H1 (cell line): Measurements from ENCODE around the gene ZRANB3. TPM values are rescaled to one million over a fixed set of nuclear protein-coding genes. Genes with fewer than 3 reads are reported as not detected.

Experiments used
- CTCF ChIA-PET: fragments of 300-600 bp; sonication (Branson Sonifier 250); formaldehyde crosslinking; loops from one replicate; lab custom pipeline; 2021; ENCODE audit not compliant: partially characterized antibody; lab: Charles Lee
- POLR2A ChIA-PET: fragments of 300-600 bp; sonication (Branson Sonifier 250); formaldehyde crosslinking; loops from one replicate; lab custom pipeline; 2021; ENCODE audit warnings: inconsistent platforms; ENCODE audit not compliant: partially characterized antibody; lab: Charles Lee
- DNase-seq, 2 experiments: peaks; one replicate each; pipeline versions ENCODE4 v3.0.0 to v3.0.0-alpha.2; 2010 to 2022; ENCODE audit warnings: low spot score in 2 of 2, low read depth in 1 of 2, mixed read lengths in 1 of 2
- FAIRE-seq: peaks from 2 replicates; lab custom pipeline; 2011; peaks lifted over from hg19 to GRCh38; lab: Jason Lieb, UNC
- H2AFZ ChIP-seq: 2 replicates; pipeline ENCODE4 v1.8.1; 2012; ENCODE audit warnings: low read length, inconsistent platforms
- H2AK5ac ChIP-seq: 2 replicates; pipeline ENCODE4 v1.6.1; 2013; ENCODE audit warnings: low read depth, low read length
- H2BK120ac ChIP-seq: replicated peaks from 2 replicates; pipeline ENCODE3; 2013; ENCODE audit warnings: low read depth, low read length, inconsistent platforms
- H2BK12ac ChIP-seq: 2 replicates; pipeline ENCODE4 v1.6.1; 2013; ENCODE audit warnings: low read depth, low read length
- H2BK15ac ChIP-seq: 2 replicates; pipeline ENCODE4 v1.6.1; 2013; ENCODE audit warnings: low read length
- H2BK20ac ChIP-seq: 2 replicates; pipeline ENCODE4 v1.6.1; 2013; ENCODE audit warnings: low read length
- H2BK5ac ChIP-seq: 2 replicates; pipeline ENCODE4 v1.6.1; 2013; ENCODE audit warnings: low read depth, low read length
- H3K14ac ChIP-seq: 2 replicates; pipeline ENCODE4 v1.6.1; 2013; ENCODE audit warnings: inconsistent platforms; ENCODE audit not compliant: insufficient read length
- H3K18ac ChIP-seq: 2 replicates; pipeline ENCODE4 v1.6.1; 2013; ENCODE audit warnings: low read length; ENCODE audit errors: extremely low read depth
- H3K23ac ChIP-seq: 2 replicates; pipeline ENCODE4 v1.6.1; 2013; ENCODE audit warnings: inconsistent platforms; ENCODE audit not compliant: insufficient read length
- H3K23me2 ChIP-seq: 2 replicates; pipeline ENCODE4 v1.6.1; 2013; ENCODE audit warnings: low read depth, low read length
- H3K27ac ChIP-seq: 2 replicates; pipeline ENCODE4 v1.6.1; 2011; ENCODE audit warnings: low read depth, low read length, inconsistent platforms
- H3K27me3 ChIP-seq, 4 experiments: replicated peaks in 1 of 4; 1 replicate in 1 of 4; 2 replicates in 3 of 4; pipeline versions ENCODE4 v1.6.1 to v1.8.1; 2011 to 2013; ENCODE audit warnings: low read length in 3 of 4, mild to moderate bottlenecking in 3 of 4, inconsistent platforms in 2 of 4, mixed read lengths in 2 of 4, moderate library complexity in 1 of 4; ENCODE audit not compliant: control insufficient read depth in 3 of 4, insufficient read depth in 3 of 4; ENCODE audit errors: extremely low read depth in 1 of 4
- H3K36me3 ChIP-seq, 4 experiments: 2 replicates each; pipeline versions ENCODE4 v1.6.1 to v1.8.1; 2011 to 2013; ENCODE audit warnings: mild to moderate bottlenecking in 4 of 4, low read length in 3 of 4, moderate library complexity in 2 of 4, control low read depth in 1 of 4, inconsistent platforms in 1 of 4; ENCODE audit not compliant: insufficient read depth in 4 of 4, control insufficient read depth in 2 of 4
- H3K4ac ChIP-seq: replicated peaks from 2 replicates; pipeline ENCODE3; 2013; ENCODE audit warnings: low read length, low read depth, mixed read lengths, inconsistent platforms; ENCODE audit not compliant: insufficient read length
- H3K4me1 ChIP-seq, 4 experiments: replicated peaks in 1 of 4; 1 replicate in 1 of 4; 2 replicates in 3 of 4; pipeline versions ENCODE4 v1.6.1 to v1.8.1; 2011 to 2013; ENCODE audit warnings: low read length in 3 of 4, inconsistent platforms in 2 of 4, mixed read lengths in 1 of 4; ENCODE audit not compliant: insufficient read depth in 4 of 4, control insufficient read depth in 3 of 4
- H3K4me2 ChIP-seq, 2 experiments: 2 replicates each; pipeline versions ENCODE4 v1.6.1 to v1.8.1; 2011 to 2013; ENCODE audit warnings: low read depth in 2 of 2, low read length in 2 of 2, control low read depth in 1 of 2, inconsistent platforms in 1 of 2, mild to moderate bottlenecking in 1 of 2; ENCODE audit not compliant: insufficient read depth in 1 of 2
- H3K4me3 ChIP-seq, 4 experiments: fragments of 200-600, 300-600 bp in 1 of 4; sonication (generic), shearing (Covaris generic), sonication (Bioruptor Twin) in 1 of 4; 2 replicates each; pipeline versions ENCODE4 v1.5.1 to v1.8.1; 2011 to 2016; ENCODE audit warnings: low read length in 4 of 4, low read depth in 3 of 4, control low read depth in 2 of 4, inconsistent platforms in 2 of 4, mild to moderate bottlenecking in 2 of 4, mixed read lengths in 1 of 4, moderate library complexity in 1 of 4; ENCODE audit not compliant: insufficient read depth in 2 of 4; ENCODE audit errors: extremely low read depth in 1 of 4
- H3K56ac ChIP-seq: replicated peaks from 2 replicates; pipeline ENCODE3; 2013; ENCODE audit warnings: low read depth, mild to moderate bottlenecking, mixed read lengths, low read length, inconsistent platforms; ENCODE audit not compliant: insufficient read length
- H3K79me1 ChIP-seq: 2 replicates; pipeline ENCODE4 v1.6.1; 2013; ENCODE audit warnings: low read depth, low read length, control low read depth
- H3K79me2 ChIP-seq, 2 experiments: 2 replicates each; pipeline versions ENCODE4 v1.6.1 to v1.8.1; 2012 to 2013; ENCODE audit warnings: low read length in 2 of 2, mild to moderate bottlenecking in 2 of 2, inconsistent platforms in 1 of 2; ENCODE audit not compliant: insufficient read depth in 2 of 2, control insufficient read depth in 1 of 2
- H3K9ac ChIP-seq, 4 experiments: replicated peaks in 1 of 4; 1 replicate in 1 of 4; 2 replicates in 3 of 4; pipeline versions ENCODE4 v1.6.1 to v1.8.1; 2011 to 2013; ENCODE audit warnings: low read depth in 3 of 4, low read length in 3 of 4, control low read depth in 2 of 4, mild to moderate bottlenecking in 2 of 4, moderate library complexity in 2 of 4, inconsistent platforms in 1 of 4; ENCODE audit errors: extremely low read depth in 1 of 4
- H3K9me3 ChIP-seq, 2 experiments: 2 replicates each; pipeline versions ENCODE4 v1.6.1 to v1.8.1; 2012 to 2013; ENCODE audit warnings: mild to moderate bottlenecking in 2 of 2, moderate library complexity in 2 of 2, control low read depth in 1 of 2, inconsistent platforms in 1 of 2, low read depth in 1 of 2, low read length in 1 of 2, mixed read lengths in 1 of 2; ENCODE audit not compliant: insufficient read depth in 2 of 2
- H4K20me1 ChIP-seq, 2 experiments: replicated peaks in 1 of 2; 2 replicates each; pipeline versions ENCODE3 to v1.8.1; 2011 to 2013; ENCODE audit warnings: inconsistent platforms in 2 of 2, low read length in 2 of 2, mild to moderate bottlenecking in 1 of 2; ENCODE audit not compliant: insufficient read depth in 2 of 2, control insufficient read depth in 1 of 2
- H4K5ac ChIP-seq: 2 replicates; pipeline ENCODE4 v1.6.1; 2013; ENCODE audit warnings: low read length, low read depth, mixed read lengths, inconsistent platforms; ENCODE audit not compliant: insufficient read length
- H4K8ac ChIP-seq: 2 replicates; pipeline ENCODE4 v1.8.0; 2013; ENCODE audit warnings: mild to moderate bottlenecking, moderate library complexity, low read length, inconsistent platforms; ENCODE audit not compliant: insufficient read depth; ENCODE audit errors: extremely low read depth
- H4K91ac ChIP-seq: replicated peaks from 2 replicates; pipeline ENCODE3; 2013; ENCODE audit warnings: low read length, mixed read lengths, inconsistent platforms; ENCODE audit not compliant: insufficient read length
- ASH2L ChIP-seq: fragments of 200-600, 300-600 bp; sonication (generic); IDR thresholded peaks from one replicate; pipeline ENCODE4 v1.7.1; 2017; ENCODE audit warnings: low read length
- BACH1 ChIP-seq: IDR thresholded peaks from 2 replicates; pipeline ENCODE4 v1.6.1; 2012; ENCODE audit warnings: low read length, improper control_type of control experiment
- BCL11A ChIP-seq, 2 experiments: IDR thresholded peaks; one replicate each; pipeline ENCODE4 v1.6.1; 2011; ENCODE audit warnings: low read depth in 2 of 2, low read length in 2 of 2, mild to moderate bottlenecking in 2 of 2
- CHD1 ChIP-seq: IDR thresholded peaks from 2 replicates; pipeline ENCODE4 v1.6.1; 2012; ENCODE audit warnings: low read depth, low read length, improper control_type of control experiment
- E2F6 ChIP-seq: IDR thresholded peaks from 2 replicates; pipeline ENCODE4 v1.6.1; 2012; ENCODE audit warnings: inconsistent platforms
- FOSL1 ChIP-seq: IDR thresholded peaks from 2 replicates; pipeline ENCODE4 v1.6.1; 2011; ENCODE audit warnings: mild to moderate bottlenecking, low read depth, low read length, moderate library complexity; ENCODE audit not compliant: insufficient read depth
- GABPA ChIP-seq: IDR thresholded peaks from 2 replicates; pipeline ENCODE4 v1.6.1; 2011; ENCODE audit warnings: mild to moderate bottlenecking, low read length, moderate library complexity, borderline replicate concordance; ENCODE audit not compliant: insufficient read depth
- POLR2AphosphoS5 ChIP-seq: IDR thresholded peaks from 2 replicates; pipeline ENCODE4 v1.6.1; 2011; ENCODE audit warnings: low read depth, low read length
- POU5F1 ChIP-seq: IDR thresholded peaks from 2 replicates; pipeline ENCODE4 v1.6.1; 2011; ENCODE audit warnings: low read depth, mild to moderate bottlenecking, low read length, moderate library complexity
- RNF2 ChIP-seq: fragments of 200-900, 300-1000 bp; sonication (generic); IDR thresholded peaks from 2 replicates; pipeline ENCODE4 v1.7.1; 2016; ENCODE audit warnings: borderline replicate concordance, low read depth, mild to moderate bottlenecking, antibody characterized with exemption, low read length; ENCODE audit not compliant: poor library complexity, severe bottlenecking; ENCODE audit errors: missing control alignments
- USF2 ChIP-seq: IDR thresholded peaks from 2 replicates; pipeline ENCODE4 v1.6.1; 2011; ENCODE audit warnings: low read length, improper control_type of control experiment
- WGBS, 2 experiments: shearing (Covaris generic) in 1 of 2; methylation state at CpG; one replicate each; pipeline versions ENCODE4 v1.1.6 to v1.1.7; 2013 to 2015; ENCODE audit warnings: low lambda C conversion rate in 2 of 2, mixed read lengths in 2 of 2, inconsistent platforms in 1 of 2, low coverage in 1 of 2, missing lambda C conversion rate in 1 of 2; ENCODE audit not compliant: insufficient replicate concordance in 2 of 2, insufficient coverage in 1 of 2, insufficient read length in 1 of 2; ENCODE audit errors: extremely low coverage in 1 of 2, missing lambda C conversion rate in 1 of 2; 5-methylcytosine and 5-hydroxymethylcytosine counted together
- polyA plus RNA-seq, 7 experiments: library from polyadenylated mRNA; depleted of rRNA in 3 of 7; stranded (reverse) in 5 of 7; unstranded in 2 of 7; fragments of >200 nt in 5 of 7; fragments of 200-250 nt in 2 of 7; gene quantifications; 1 replicate in 5 of 7; 2 replicates in 1 of 7; 4 replicates in 1 of 7; pipeline versions ENCODE4 v1.2.1 to v1.2.3, GENCODE V29; 2011 to 2013; ENCODE audit warnings: missing spikeins in 2 of 7, mixed read lengths in 2 of 7
- total RNA-seq: library from RNA; stranded (reverse); fragmentation: NEBNext Ultra II Directional; extraction: Animal tissue kit (Norgen Biotek cat#: 25700); gene quantifications from 2 replicates; pipeline ENCODE4 v1.2.1, GENCODE V29; 2021
- TF ChIP-seq, protein P1 (sequence below): IDR thresholded peaks from 2 replicates; pipeline ENCODE4 v1.6.1; 2011; ENCODE audit warnings: low read depth, mild to moderate bottlenecking, low read length; ENCODE audit not compliant: insufficient read depth

Gene ZRANB3
- total and polyA plus RNA-seq, 2 of the 8 experiments (the other 6 are each of a cell fraction or from before 2014, with no cell fraction given): 4.5 to 19.3 TPM

DNA sequence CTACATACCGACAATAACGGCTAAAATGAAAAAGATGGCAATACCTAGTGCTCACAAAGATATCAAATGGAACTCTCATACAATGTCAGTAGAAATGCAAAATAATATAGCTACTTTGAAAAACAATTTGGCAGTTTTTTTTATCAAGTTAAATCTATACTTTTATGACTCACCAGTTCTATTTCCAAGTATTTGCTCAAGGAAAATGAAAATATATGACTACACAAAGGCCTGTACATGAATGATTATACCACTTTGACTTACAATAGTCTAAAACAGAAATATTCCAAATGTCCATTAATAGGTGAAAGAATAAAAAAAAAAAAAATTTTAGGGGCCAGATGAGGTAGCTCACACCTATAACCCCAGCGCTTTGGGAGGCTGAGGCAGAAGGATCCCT is 219.8 kb downstream of the ZRANB3 start:
- H3K4me2 ChIP-seq: no peak overlapping the region
- H3K9me3 ChIP-seq: no peaks in the 10 kb centered on the region
- H3K14ac ChIP-seq: no peak overlapping the region
- no peak overlapping the region for H2BK15ac ChIP-seq
- no peaks in the 10 kb centered on the region for H3K4me1 ChIP-seq
- no peaks in the 10 kb centered on the region; a peak in 1 of 8 replicates for H3K36me3 ChIP-seq
- no peak overlapping the region for H3K18ac ChIP-seq
- POLR2A ChIA-PET: interaction anchor here (0.8 kb wide), 1 partner anchor 430 kb away, joined by 3 read pairs; no protein-coding TSS in a partner anchor
- no peaks in the 10 kb centered on the region for H4K20me1 ChIP-seq
- WGBS, 2 experiments: 87% methylated on average over 3 of the region's 3 CpGs; no CpG with 5 or more reads in 1 of the 2 experiments
- no peak overlapping the region for H2BK20ac ChIP-seq
- H4K8ac ChIP-seq: no peak overlapping the region
- H4K5ac ChIP-seq: no peak overlapping the region
- H2AFZ ChIP-seq: no peak overlapping the region
- FAIRE-seq (no peak), DNase-seq (no peak)
- H2BK12ac ChIP-seq: no peak overlapping the region
- H4K91ac ChIP-seq: no peak overlapping the region
- no peaks in the 10 kb centered on the region for H3K27me3 ChIP-seq
- no peak overlapping the region for H3K9ac ChIP-seq
- H3K23ac ChIP-seq: no peak overlapping the region
- H2BK5ac ChIP-seq: no peak overlapping the region
- no peaks in the 10 kb centered on the region for H3K23me2 ChIP-seq
- CTCF ChIA-PET: interaction anchor here (0.6 to 1.0 kb wide), 2 partner anchors 99 to 150 kb away, joined by 3 to 4 read pairs; no protein-coding TSS in a partner anchor
- no peaks in the 10 kb centered on the region for H3K79me1 ChIP-seq
- H2AK5ac ChIP-seq: no peak overlapping the region
- H2BK120ac ChIP-seq: no peak overlapping the region
- no peak overlapping the region for H3K4me3 ChIP-seq
- no peak overlapping the region for H3K27ac ChIP-seq
- H3K4ac ChIP-seq: no peak overlapping the region
- H3K56ac ChIP-seq: no peak overlapping the region
- no peaks in the 10 kb centered on the region for H3K79me2 ChIP-seq
- TF ChIP-seq, protein P1, sequence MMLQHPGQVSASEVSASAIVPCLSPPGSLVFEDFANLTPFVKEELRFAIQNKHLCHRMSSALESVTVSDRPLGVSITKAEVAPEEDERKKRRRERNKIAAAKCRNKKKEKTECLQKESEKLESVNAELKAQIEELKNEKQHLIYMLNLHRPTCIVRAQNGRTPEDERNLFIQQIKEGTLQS: no peak
- TF ChIP-seq FOSL1 (no peak), POLR2AphosphoS5 (no peak), CHD1 (no peak), ASH2L (no peak), USF2 (no peak), RNF2 (no peak), POU5F1 (no peak), BACH1 (no peak), BCL11A (IDR thresholded peaks at IDR 0.05; ENCODE audit: low read depth in 2 of 2, low read length in 2 of 2) (no peak), GABPA (no peak), E2F6 (no peak)
